A673 (cell line): ENCODE data around the gene RBMY1D. TPM values are rescaled to one million over a fixed set of nuclear protein-coding genes. Genes with fewer than 3 reads are reported as not detected.

Experiments
- BruUV-seq: library from RNA; stranded (reverse); fragments of 400-500 nt; replicated peaks from 2 replicates; lab custom pipeline; 2021; lab: Mats Ljungman, UMichigan
- CTCF ChIA-PET: fragments of 300-600 bp; sonication (Branson Sonifier 250); formaldehyde crosslinking; loops from one replicate; lab custom pipeline; 2022; ENCODE audit warnings: antibody characterized with exemption; lab: Charles Lee
- POLR2A ChIA-PET: fragments of 300-600 bp; sonication (Branson Sonifier 250); formaldehyde crosslinking; loops from one replicate; lab custom pipeline; 2022; ENCODE audit warnings: antibody characterized with exemption; ENCODE audit not compliant: low non-redundant PET; lab: Charles Lee
- DNase-seq: peaks from one replicate; pipeline ENCODE4 v3.0.0-alpha.2; 2015; ENCODE audit warnings: low spot score
- H3K27ac ChIP-seq: fragments of 200-600 bp; sonication (generic); 2 replicates; pipeline ENCODE4 v1.5.1; 2016; ENCODE audit warnings: mixed run types, low read depth, mild to moderate bottlenecking, mixed read lengths, antibody characterized with exemption, low read length; ENCODE audit not compliant: poor library complexity, severe bottlenecking
- H3K27me3 ChIP-seq: fragments of 200-600 bp; sonication (generic); replicated peaks from 2 replicates; pipeline ENCODE4 v1.6.1; 2017; ENCODE audit warnings: mixed run types, low read depth, mild to moderate bottlenecking, mixed read lengths, antibody characterized with exemption, low read length; ENCODE audit not compliant: insufficient read depth, poor library complexity
- H3K36me3 ChIP-seq: fragments of 200-600 bp; sonication (generic); 2 replicates; pipeline ENCODE4 v1.6.1; 2016; ENCODE audit warnings: mixed run types, mild to moderate bottlenecking, mixed read lengths, antibody characterized with exemption, low read length; ENCODE audit not compliant: insufficient read depth, poor library complexity, severe bottlenecking
- H3K4me1 ChIP-seq: fragments of 200-600 bp; sonication (generic); 2 replicates; pipeline ENCODE4 v1.6.1; 2017; ENCODE audit warnings: mixed run types, mild to moderate bottlenecking, mixed read lengths, antibody characterized with exemption, low read length; ENCODE audit not compliant: insufficient read depth, poor library complexity, severe bottlenecking
- H3K4me3 ChIP-seq: fragments of 200-600 bp; sonication (generic); 2 replicates; pipeline ENCODE4 v1.5.1; 2016; ENCODE audit warnings: low read depth, mixed run types, mild to moderate bottlenecking, mixed read lengths, low read length; ENCODE audit not compliant: poor library complexity, severe bottlenecking
- H3K9me3 ChIP-seq: fragments of 200-600 bp; sonication (generic); 2 replicates; pipeline ENCODE4 v1.6.1; 2016; ENCODE audit warnings: mixed run types, low read depth, mild to moderate bottlenecking, mixed read lengths, antibody characterized with exemption, low read length; ENCODE audit not compliant: poor library complexity, severe bottlenecking
- CTCF ChIP-seq: fragments of 300-800, 200-600 bp; sonication (generic); conservative IDR thresholded peaks from 2 replicates; pipeline ENCODE4 v1.5.1; 2017; ENCODE audit warnings: low read depth, mild to moderate bottlenecking, antibody characterized with exemption, low read length, moderate library complexity, mixed read lengths
- EZH2 ChIP-seq: fragments of 200-600 bp; sonication (generic); IDR thresholded peaks from 2 replicates; pipeline ENCODE4 v1.6.1; 2017; ENCODE audit warnings: borderline replicate concordance, low read depth, mild to moderate bottlenecking, mixed read lengths, antibody characterized with exemption, low read length; ENCODE audit not compliant: poor library complexity, severe bottlenecking
- intact Hi-C: fragments of 100-400 bp; cut with micrococcal nuclease; formaldehyde crosslinking; loops from one replicate; pipeline ENCODE4 v1.10.0; 2022; ENCODE audit not compliant: unreplicated experiment
- total RNA-seq: library from RNA; stranded (reverse); gene quantifications from 2 replicates; pipeline ENCODE4 v1.2.3, GENCODE V29; 2021

Gene RBMY1D
- total RNA-seq, 1 experiment from 2014 or later = not detected

GRCh38 chrY:21842090-21842489 lies 52.2 kb downstream of the RBMY1D start:
- Histone ChIP-seq H3K36me3 (no peaks in the 10 kb centered on the region), H3K9me3 (no peaks in the 10 kb centered on the region), H3K4me1 (no peaks in the 10 kb centered on the region), H3K4me3 (no peak overlapping the region), H3K27me3 (no peaks in the 10 kb centered on the region), H3K27ac (no peak overlapping the region)
- intact Hi-C loops = no loop called here
- BruUV-seq = no TSS peak
- ChIA-PET POLR2A (no interaction called here), CTCF (no interaction called here)
- no peak for TF ChIP-seq CTCF
- TF ChIP-seq EZH2 = no peak
- DNase-seq = no peak

DNA sequence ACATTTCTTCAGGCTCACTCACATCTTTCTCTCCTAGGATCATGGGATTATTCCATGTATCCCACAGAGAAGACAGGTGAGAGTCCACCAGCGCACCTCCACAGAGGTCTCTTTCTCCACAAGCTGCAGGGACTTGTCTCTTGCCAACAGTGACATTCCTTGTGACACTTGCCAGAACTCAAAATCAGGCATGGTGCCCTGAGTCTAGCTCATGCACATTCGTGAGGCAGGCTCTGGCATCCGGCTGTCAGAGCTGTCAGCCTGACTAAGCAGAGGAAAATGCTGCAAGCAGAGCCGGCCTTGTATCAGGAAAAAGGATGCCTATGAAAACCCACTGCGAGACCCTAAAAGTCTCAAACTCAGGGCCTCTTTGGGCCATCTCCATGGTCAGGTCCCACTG lies 54.8 kb downstream of the RBMY1D start:
- no TSS peak for BruUV-seq
- intact Hi-C loops = no loop called here

DNA sequence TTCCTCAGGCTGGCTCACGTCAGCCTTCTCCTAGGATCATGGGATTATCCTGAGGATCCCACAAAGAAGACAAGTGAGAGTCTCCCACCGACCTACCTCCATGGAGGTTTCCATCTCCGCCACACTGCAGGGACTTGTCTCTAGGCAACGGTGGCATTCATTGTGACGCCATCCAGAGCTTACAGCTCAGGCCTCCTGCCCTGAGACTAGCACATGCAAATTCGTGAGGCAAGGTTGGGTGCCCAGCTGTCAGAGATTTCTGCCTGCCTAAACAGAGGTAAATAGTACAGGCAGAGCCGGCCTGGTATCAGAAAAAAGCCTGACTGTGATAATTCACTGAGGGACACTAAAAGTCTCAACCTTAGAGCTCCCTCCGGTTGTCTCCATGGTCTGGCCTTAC lies 58.0 kb downstream of the RBMY1D start:
- Histone ChIP-seq H3K4me3 (no peak overlapping the region), H3K9me3 (no peaks in the 10 kb centered on the region), H3K36me3 (no peaks in the 10 kb centered on the region), H3K4me1 (no peaks in the 10 kb centered on the region), H3K27ac (no peak overlapping the region), H3K27me3 (no peaks in the 10 kb centered on the region)
- TF ChIP-seq CTCF (no peak), EZH2 (no peak)
- CTCF ChIA-PET = no interaction called here
- no TSS peak for BruUV-seq
- POLR2A ChIA-PET = no interaction called here
- intact Hi-C loops = no loop called here
- DNase-seq = no peak

More for the DNA sequence above, 54.8 kb downstream of the RBMY1D start:
- no peak overlapping the region for H3K4me3 ChIP-seq
- DNase-seq = no peak
- CTCF ChIA-PET = no interaction called here
- TF ChIP-seq CTCF (no peak), EZH2 (no peak)
- H3K27me3 ChIP-seq = no peaks in the 10 kb centered on the region
- no peaks in the 10 kb centered on the region for H3K36me3 ChIP-seq
- POLR2A ChIA-PET = no interaction called here
- H3K27ac ChIP-seq = no peak overlapping the region
- no peaks in the 10 kb centered on the region for H3K9me3 ChIP-seq
- no peaks in the 10 kb centered on the region for H3K4me1 ChIP-seq
